ENCODE results near the gene SLC3A2. TPM values are rescaled to one million over a fixed set of nuclear protein-coding genes. Genes with fewer than 3 reads are reported as not detected.
"Not testable (repeated sequence)": the region's sequence is repeated elsewhere in the genome, so short reads cannot be mapped to it uniquely, and the experiment has no call there.

Gene SLC3A2
- total RNA-seq, 4 donors from 2014 or later, result 108 to 148 (median 133) TPM

- H3K36me3 ChIP-seq, result peaks cover 0 to 2% (median 0%) of the 10 kb centered on the region in 3 donors
- peak overlapping the region; percentile 98 to 100 (median 99) for H3K27ac ChIP-seq
- TF ChIP-seq, protein P1, sequence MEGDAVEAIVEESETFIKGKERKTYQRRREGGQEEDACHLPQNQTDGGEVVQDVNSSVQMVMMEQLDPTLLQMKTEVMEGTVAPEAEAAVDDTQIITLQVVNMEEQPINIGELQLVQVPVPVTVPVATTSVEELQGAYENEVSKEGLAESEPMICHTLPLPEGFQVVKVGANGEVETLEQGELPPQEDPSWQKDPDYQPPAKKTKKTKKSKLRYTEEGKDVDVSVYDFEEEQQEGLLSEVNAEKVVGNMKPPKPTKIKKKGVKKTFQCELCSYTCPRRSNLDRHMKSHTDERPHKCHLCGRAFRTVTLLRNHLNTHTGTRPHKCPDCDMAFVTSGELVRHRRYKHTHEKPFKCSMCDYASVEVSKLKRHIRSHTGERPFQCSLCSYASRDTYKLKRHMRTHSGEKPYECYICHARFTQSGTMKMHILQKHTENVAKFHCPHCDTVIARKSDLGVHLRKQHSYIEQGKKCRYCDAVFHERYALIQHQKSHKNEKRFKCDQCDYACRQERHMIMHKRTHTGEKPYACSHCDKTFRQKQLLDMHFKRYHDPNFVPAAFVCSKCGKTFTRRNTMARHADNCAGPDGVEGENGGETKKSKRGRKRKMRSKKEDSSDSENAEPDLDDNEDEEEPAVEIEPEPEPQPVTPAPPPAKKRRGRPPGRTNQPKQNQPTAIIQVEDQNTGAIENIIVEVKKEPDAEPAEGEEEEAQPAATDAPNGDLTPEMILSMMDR (IDR thresholded peaks at IDR 0.05), result no peak
- no peak for TF ChIP-seq POLR2A (IDR thresholded peaks at IDR 0.05)
- TF ChIP-seq EP300 (IDR thresholded peaks at IDR 0.05), result no peak
- DNase-seq (ENCODE audit: low spot score in 2 of 2), result no peak
- H3K4me1 ChIP-seq, result peaks cover 0 to 30% (median 7%) of the 10 kb centered on the region in 4 donors
- no peaks in the 10 kb centered on the region for H3K9me3 ChIP-seq
- 6 to 7% methylated on average over 23 to 30 of the region's 30 CpGs for WGBS, 2 donors
- H3K4me3 ChIP-seq, result peak overlapping the region; percentile 34 to 77 (median 58)
- H3K27me3 ChIP-seq, result no peaks in the 10 kb centered on the region
These were observed 38.4 kb upstream of the SLC3A2 start for GRCh38 chr11:62842171-62842741.

GRCh38 chr11:62842891-62843290 is 37.8 kb upstream of the SLC3A2 start:
- not testable (repeated sequence) for H3K27me3 ChIP-seq; H3K9me3 ChIP-seq; DNase-seq (ENCODE audit: low spot score in 2 of 2); H3K36me3 ChIP-seq
- H3K4me3 ChIP-seq, result peak overlapping the region in 2 of 4 donors; percentile 69 to 77
- 79 to 82% methylated on average over 9 of the region's 9 CpGs for WGBS, 2 donors
- peaks cover 0 to 24% (median 7%) of the 10 kb centered on the region in 4 donors for H3K4me1 ChIP-seq
- peak overlapping the region; percentile 98 to 100 (median 99) for H3K27ac ChIP-seq

DNA sequence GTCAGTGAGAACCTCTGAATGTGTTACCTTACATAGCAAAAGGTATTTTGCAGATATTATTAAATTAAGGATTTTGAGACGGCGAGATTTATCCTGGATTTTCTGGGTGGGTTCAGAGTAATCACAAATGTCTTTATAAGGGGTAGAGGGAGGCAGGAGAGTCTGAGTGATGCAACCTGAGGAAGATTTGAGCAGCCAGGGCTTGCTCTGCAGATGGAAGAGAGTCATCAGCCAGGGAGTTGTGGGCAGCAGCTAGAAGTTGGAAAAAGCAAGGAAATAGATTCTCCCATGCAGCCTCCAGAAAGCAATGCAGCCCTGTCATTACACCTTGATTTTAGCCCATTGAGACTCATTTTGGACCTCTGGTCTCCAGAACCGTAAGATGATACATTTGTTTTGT is 37.2 kb upstream of the SLC3A2 start:
- TF ChIP-seq, protein P1 (IDR thresholded peaks at IDR 0.05), result no peak
- TF ChIP-seq EP300 (IDR thresholded peaks at IDR 0.05), result no peak
- Histone ChIP-seq H3K36me3 (no peaks in the 10 kb centered on the region), H3K27me3 (no peaks in the 10 kb centered on the region), H3K4me3 (no peak overlapping the region), H3K27ac (peak overlapping the region in 1 of 4 donors; percentile 99), H3K4me1 (peaks cover 0 to 18% (median 7%) of the 10 kb centered on the region in 4 donors), H3K9me3 (no peaks in the 10 kb centered on the region)
- no peak for DNase-seq (ENCODE audit: low spot score in 2 of 2)
- 93 to 94% methylated on average over 3 of the region's 3 CpGs for WGBS, 2 donors

DNA sequence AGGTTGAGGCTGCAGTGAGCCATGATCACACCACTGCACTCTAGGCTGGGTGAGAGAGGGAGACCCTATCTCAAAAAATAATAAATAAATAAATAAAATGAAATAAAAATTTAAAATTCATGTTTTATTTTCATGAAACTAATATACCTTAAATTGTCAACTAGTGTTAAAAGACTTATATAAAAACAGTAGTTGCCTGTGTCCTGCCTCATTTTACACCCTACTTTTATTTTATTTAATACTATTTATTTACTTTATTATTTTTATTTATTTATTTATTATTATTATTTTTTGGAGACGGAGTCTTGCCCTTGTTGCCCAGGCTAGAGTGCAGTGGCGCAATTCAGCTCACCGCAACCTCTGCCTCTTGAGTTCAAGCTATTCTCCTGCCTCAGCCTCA is 36.5 kb upstream of the SLC3A2 start:
- TF ChIP-seq, protein P1 (IDR thresholded peaks at IDR 0.05), result no peak
- TF ChIP-seq EP300 (IDR thresholded peaks at IDR 0.05) (no peak), POLR2A (IDR thresholded peaks at IDR 0.05) (no peak)
- Histone ChIP-seq H3K4me1 (peaks cover 0 to 12% (median 6%) of the 10 kb centered on the region in 4 donors), H3K27ac (no peak overlapping the region), H3K36me3 (no peaks in the 10 kb centered on the region), H3K27me3 (no peaks in the 10 kb centered on the region), H3K9me3 (no peaks in the 10 kb centered on the region), H3K4me3 (no peak overlapping the region)
- WGBS, 2 donors, result 95 to 96% methylated on average over 3 of the region's 3 CpGs
- DNase-seq (ENCODE audit: low spot score in 2 of 2), result no peak

GRCh38 chr11:62846177-62846576 is 34.5 kb upstream of the SLC3A2 start:
- 89 to 91% methylated on average over 3 of the region's 3 CpGs for whole genome bisulfite sequencing, 2 donors
- TF ChIP-seq EP300 (IDR thresholded peaks at IDR 0.05) (no peak), POLR2A (IDR thresholded peaks at IDR 0.05) (no peak)
- TF ChIP-seq, protein P1 (IDR thresholded peaks at IDR 0.05), result no peak

More at GRCh38 chr11:62846177-62846576, 34.5 kb upstream of the SLC3A2 start:
- Histone ChIP-seq H3K27me3 (no peaks in the 10 kb centered on the region), H3K4me1 (peaks cover 0 to 11% (median 6%) of the 10 kb centered on the region in 4 donors), H3K27ac (no peak overlapping the region), H3K9me3 (no peaks in the 10 kb centered on the region), H3K4me3 (no peak overlapping the region), H3K36me3 (peaks cover 0 to 3% (median 0%) of the 10 kb centered on the region in 3 donors)
- DNase-seq (ENCODE audit: low spot score in 2 of 2), result no peak
